SJCRH30 (cell line): Measurements from ENCODE around the gene MADCAM1. TPM values are rescaled to one million over a fixed set of nuclear protein-coding genes. Genes with fewer than 3 reads are reported as not detected.

Experiments used
- DNase-seq, 2 experiments: peaks; one replicate each; pipeline ENCODE4 v3.0.0-alpha.2; 2015 to 2020
- H3K27ac ChIP-seq: fragments of 250-450 bp; sonication (Bioruptor Pico); 2 replicates; pipeline ENCODE4 v1.5.1; 2020; ENCODE audit warnings: mild to moderate bottlenecking, moderate library complexity
- H3K27me3 ChIP-seq: fragments of 250-450 bp; sonication (Bioruptor Pico); 2 replicates; pipeline ENCODE4 v1.5.1; 2020; ENCODE audit warnings: mild to moderate bottlenecking, moderate library complexity
- H3K36me3 ChIP-seq: fragments of 250-450 bp; sonication (Bioruptor Pico); 2 replicates; pipeline ENCODE4 v1.5.1; 2020; ENCODE audit warnings: mild to moderate bottlenecking, moderate library complexity
- H3K4me1 ChIP-seq: fragments of 250-450 bp; sonication (Bioruptor Pico); 2 replicates; pipeline ENCODE4 v1.5.1; 2020; ENCODE audit warnings: mild to moderate bottlenecking, moderate library complexity
- H3K4me3 ChIP-seq: fragments of 250-450 bp; sonication (Bioruptor Pico); 2 replicates; pipeline ENCODE4 v1.5.1; 2020; ENCODE audit warnings: mild to moderate bottlenecking, moderate library complexity
- H3K9me3 ChIP-seq: fragments of 250-450 bp; sonication (Bioruptor Pico); replicated peaks from 2 replicates; pipeline ENCODE4 v1.5.1; 2020; ENCODE audit warnings: mild to moderate bottlenecking, moderate library complexity
- total RNA-seq: library from RNA; depleted of rRNA; stranded (reverse); fragments of >200 nt; shearing (Covaris generic); gene quantifications from 2 replicates; pipeline ENCODE4 v1.2.3, GENCODE V29; 2014

The MADCAM1 gene
- total RNA-seq, 1 experiment from 2014 or later, result 0.18 TPM

DNA sequence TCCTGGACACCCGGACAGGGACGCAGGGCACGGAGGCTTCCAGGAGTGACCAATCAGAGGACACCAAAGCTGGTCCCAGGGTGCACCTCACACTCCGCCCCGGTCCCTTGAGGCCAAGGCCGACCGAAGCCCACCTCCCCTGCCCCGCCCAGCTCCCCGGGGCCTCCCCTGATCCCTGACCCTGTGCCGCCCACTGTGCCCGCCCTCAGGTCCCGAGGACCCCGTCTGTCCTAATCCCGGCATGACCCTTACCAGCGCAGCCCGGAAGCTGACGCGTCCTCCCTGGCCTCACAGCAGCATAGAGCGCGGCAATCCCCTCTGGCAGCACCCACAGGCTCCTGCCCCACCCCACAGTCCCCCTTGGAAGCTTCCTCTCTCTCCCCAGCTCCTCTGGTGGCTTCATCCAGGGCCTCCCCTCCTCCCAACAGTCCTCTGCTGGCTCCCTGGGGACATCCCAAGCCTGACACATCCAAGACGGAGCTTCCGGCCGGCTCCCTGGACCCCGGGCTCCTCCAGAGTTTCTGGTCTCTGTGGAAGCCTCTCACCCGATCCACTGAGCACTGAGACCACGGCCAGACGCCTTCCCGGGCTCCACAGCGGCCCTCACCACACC lies 27.9 kb downstream of the MADCAM1 start:
- Histone ChIP-seq H3K4me1 (no peaks in the 10 kb centered on the region), H3K27ac (no peak overlapping the region), H3K4me3 (peak overlapping the region; percentile 16; the same call in 1 of the 2 replicates), H3K9me3 (no peaks in the 10 kb centered on the region; the same call in 1 of the 2 replicates), H3K27me3 (no peaks in the 10 kb centered on the region), H3K36me3 (no peaks in the 10 kb centered on the region)
- DNase-seq, result peak; percentile 42 to 43

DNA sequence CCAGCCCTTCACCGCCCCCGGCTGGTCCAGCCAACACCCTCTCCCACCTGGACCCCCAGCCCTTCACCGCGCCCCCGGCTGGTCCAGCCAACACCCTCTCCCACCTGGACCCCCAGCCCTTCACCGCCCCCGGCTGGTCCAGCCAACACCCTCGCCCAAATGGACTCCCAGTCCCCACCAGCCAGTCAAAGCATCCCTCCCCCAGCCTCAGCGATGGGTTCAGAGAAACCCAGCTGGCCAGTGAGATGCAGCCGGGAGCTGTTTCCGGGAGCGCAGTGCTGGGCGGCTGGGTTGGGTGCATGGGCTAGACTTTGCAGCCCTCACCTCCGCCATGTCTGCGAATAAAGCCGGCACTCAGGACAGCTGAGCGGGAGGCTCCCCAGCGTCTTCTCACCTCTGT lies 28.7 kb downstream of the MADCAM1 start:
- H3K4me3 ChIP-seq, result no peak overlapping the region
- no peaks in the 10 kb centered on the region for H3K4me1 ChIP-seq
- H3K9me3 ChIP-seq, result no peaks in the 10 kb centered on the region; the same call in 1 of the 2 replicates
- no peaks in the 10 kb centered on the region for H3K27me3 ChIP-seq
- no peak overlapping the region for H3K27ac ChIP-seq
- DNase-seq, result no peak
- H3K36me3 ChIP-seq, result no peaks in the 10 kb centered on the region

GRCh38 chr19:525857-526419 lies 29.7 kb downstream of the MADCAM1 start:
- no peaks in the 10 kb centered on the region; the same call in 1 of the 2 replicates for H3K9me3 ChIP-seq
- H3K4me1 ChIP-seq, result no peaks in the 10 kb centered on the region
- no peak overlapping the region for H3K4me3 ChIP-seq
- H3K36me3 ChIP-seq, result no peaks in the 10 kb centered on the region
- H3K27me3 ChIP-seq, result no peaks in the 10 kb centered on the region
- no peak for DNase-seq
- no peak overlapping the region for H3K27ac ChIP-seq

- DNase-seq, result no peak
- no peaks in the 10 kb centered on the region for H3K27me3 ChIP-seq
Measured at GRCh38 chr19:530134-531008, 34.1 kb downstream of the MADCAM1 start.

GRCh38 chr19:531009-531752 lies 34.9 kb downstream of the MADCAM1 start:
- no peaks in the 10 kb centered on the region for H3K9me3 ChIP-seq
- no peaks in the 10 kb centered on the region for H3K4me1 ChIP-seq
- H3K36me3 ChIP-seq, result peaks cover 1% of the 10 kb centered on the region
- H3K27ac ChIP-seq, result peak overlapping the region; percentile 52; the same call in 1 of the 2 replicates
- peak; percentile 83 to 84 for DNase-seq
- H3K27me3 ChIP-seq, result no peaks in the 10 kb centered on the region
- peak overlapping the region; percentile 91 for H3K4me3 ChIP-seq

More at GRCh38 chr19:530134-531008, 34.1 kb downstream of the MADCAM1 start:
- H3K27ac ChIP-seq, result peak overlapping the region; percentile 52; the same call in 1 of the 2 replicates
- H3K4me3 ChIP-seq, result peak overlapping the region; percentile 91
- no peaks in the 10 kb centered on the region for H3K9me3 ChIP-seq
- no peaks in the 10 kb centered on the region for H3K4me1 ChIP-seq
- H3K36me3 ChIP-seq, result no peaks in the 10 kb centered on the region

DNA sequence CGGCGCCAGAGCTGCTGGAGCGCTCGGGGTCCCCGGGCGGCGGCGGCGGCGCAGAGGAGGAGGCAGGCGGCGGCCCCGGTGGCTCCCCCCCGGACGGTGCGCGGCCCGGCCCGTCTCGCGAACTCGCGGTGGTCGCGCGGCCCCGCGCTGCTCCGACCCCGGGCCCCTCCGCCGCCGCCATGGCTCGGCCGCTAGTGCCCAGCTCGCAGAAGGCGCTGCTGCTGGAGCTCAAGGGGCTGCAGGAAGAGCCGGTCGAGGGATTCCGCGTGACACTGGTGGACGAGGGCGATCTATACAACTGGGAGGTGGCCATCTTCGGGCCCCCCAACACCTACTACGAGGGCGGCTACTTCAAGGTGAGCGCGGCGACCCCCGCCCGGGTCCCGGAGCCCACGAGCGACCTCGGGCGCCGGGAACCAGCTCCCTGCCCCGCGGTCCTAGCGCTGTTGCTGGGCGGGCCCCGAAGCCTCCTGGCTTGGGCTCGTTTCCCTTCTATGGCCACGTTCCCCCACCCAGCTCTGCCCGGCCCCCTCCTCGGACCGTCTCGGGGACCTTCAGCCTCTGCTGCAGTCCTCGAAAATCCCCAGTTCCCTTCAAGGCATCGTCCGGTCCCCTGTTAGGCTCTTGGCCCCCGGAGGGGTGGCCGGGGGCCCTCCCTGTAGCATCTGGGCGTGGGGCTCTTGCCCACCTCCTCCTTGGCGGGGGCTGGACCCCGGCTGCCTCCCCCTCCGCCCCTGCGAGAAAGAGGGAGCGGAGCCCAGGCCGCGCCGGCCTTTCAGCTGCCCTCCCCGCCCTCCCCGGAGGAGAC lies 35.7 kb downstream of the MADCAM1 start, which contains the start of gene CDC34:
Gene CDC34 (plus strand): TSS at position 8 of the 808 bp plus-strand sequence. CDS start 172 bp downstream, at position 180.
- Histone ChIP-seq H3K9me3 (no peaks in the 10 kb centered on the region), H3K4me3 (peak within 1 kb of the TSS; percentile 91), H3K27ac (peak within 1 kb of the TSS; percentile 52), H3K27me3 (no peaks in the 10 kb centered on the region), H3K4me1 (no peaks in the 10 kb centered on the region), H3K36me3 (peaks cover 9% of the 10 kb centered on the region)
- DNase-seq, result peak; percentile 35 to 42

- H3K36me3 ChIP-seq, result peaks cover 9% of the 10 kb centered on the region
- no peaks in the 10 kb centered on the region for H3K4me1 ChIP-seq
- no peaks in the 10 kb centered on the region for H3K9me3 ChIP-seq
- H3K4me3 ChIP-seq, result peak overlapping the region; percentile 91
- peak overlapping the region; percentile 45 for H3K27ac ChIP-seq
- no peaks in the 10 kb centered on the region for H3K27me3 ChIP-seq
- peak; percentile 71 to 81 for DNase-seq
Measured at GRCh38 chr19:532561-533363, 36.5 kb downstream of the MADCAM1 start.

GRCh38 chr19:533364-534058 lies 37.2 kb downstream of the MADCAM1 start:
- no peaks in the 10 kb centered on the region for H3K9me3 ChIP-seq
- peak overlapping the region; percentile 91 for H3K4me3 ChIP-seq
- no peaks in the 10 kb centered on the region for H3K4me1 ChIP-seq
- H3K36me3 ChIP-seq, result peaks cover 9% of the 10 kb centered on the region
- H3K27ac ChIP-seq, result peak overlapping the region; percentile 45
- peak in 1 of 2 experiments; percentile 33 for DNase-seq
- no peaks in the 10 kb centered on the region for H3K27me3 ChIP-seq

GRCh38 chr19:534088-534487 lies 37.8 kb downstream of the MADCAM1 start:
- Histone ChIP-seq H3K36me3 (peaks cover 9% of the 10 kb centered on the region), H3K4me1 (no peaks in the 10 kb centered on the region), H3K27ac (no peak overlapping the region), H3K9me3 (no peaks in the 10 kb centered on the region), H3K4me3 (no peak overlapping the region), H3K27me3 (no peaks in the 10 kb centered on the region)
- no peak for DNase-seq

DNA sequence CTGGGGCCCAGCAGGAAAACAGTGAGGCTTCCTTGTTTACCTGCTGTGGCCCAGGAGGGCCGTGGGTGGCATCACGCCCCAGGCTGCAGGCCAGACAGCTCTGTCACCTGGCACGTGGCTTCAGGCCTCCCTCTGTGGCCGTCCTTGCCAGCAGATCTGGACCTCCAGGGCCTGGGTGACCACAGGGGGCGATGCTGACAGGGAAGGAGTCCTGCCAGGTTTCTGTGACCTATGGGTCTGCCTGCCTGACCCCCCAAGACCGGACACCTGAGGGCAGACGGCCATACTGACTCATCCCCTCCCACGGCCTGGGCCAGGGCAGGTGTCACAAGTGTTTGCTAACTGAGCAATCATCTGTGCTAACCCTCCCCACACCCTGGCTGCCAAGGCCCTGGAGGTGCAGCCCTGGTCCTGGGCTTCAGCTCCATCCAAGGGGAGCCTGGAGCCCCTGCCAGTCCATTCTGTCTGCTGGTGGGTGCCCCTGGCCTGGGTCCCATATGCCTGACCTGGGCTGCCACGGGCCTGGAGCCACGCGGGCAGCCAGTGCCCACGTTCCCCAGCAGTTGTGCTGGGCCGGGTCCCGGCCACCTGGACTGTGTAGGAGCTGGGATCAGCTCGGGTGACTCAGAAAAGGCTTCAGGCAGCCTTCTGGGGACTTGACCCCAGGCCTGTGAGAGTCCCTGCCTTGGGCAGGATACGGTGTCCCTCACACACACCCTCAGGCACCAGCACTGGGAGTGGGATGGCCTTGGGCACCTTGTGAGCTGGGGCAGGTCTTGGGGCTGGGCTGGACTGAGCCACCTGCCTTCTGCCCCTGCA lies 38.9 kb downstream of the MADCAM1 start:
- H3K36me3 ChIP-seq, result peaks cover 9% of the 10 kb centered on the region
- H3K27me3 ChIP-seq, result no peaks in the 10 kb centered on the region
- no peak for DNase-seq
- H3K27ac ChIP-seq, result no peak overlapping the region
- H3K4me1 ChIP-seq, result no peaks in the 10 kb centered on the region
- no peak overlapping the region for H3K4me3 ChIP-seq
- no peaks in the 10 kb centered on the region for H3K9me3 ChIP-seq

DNA sequence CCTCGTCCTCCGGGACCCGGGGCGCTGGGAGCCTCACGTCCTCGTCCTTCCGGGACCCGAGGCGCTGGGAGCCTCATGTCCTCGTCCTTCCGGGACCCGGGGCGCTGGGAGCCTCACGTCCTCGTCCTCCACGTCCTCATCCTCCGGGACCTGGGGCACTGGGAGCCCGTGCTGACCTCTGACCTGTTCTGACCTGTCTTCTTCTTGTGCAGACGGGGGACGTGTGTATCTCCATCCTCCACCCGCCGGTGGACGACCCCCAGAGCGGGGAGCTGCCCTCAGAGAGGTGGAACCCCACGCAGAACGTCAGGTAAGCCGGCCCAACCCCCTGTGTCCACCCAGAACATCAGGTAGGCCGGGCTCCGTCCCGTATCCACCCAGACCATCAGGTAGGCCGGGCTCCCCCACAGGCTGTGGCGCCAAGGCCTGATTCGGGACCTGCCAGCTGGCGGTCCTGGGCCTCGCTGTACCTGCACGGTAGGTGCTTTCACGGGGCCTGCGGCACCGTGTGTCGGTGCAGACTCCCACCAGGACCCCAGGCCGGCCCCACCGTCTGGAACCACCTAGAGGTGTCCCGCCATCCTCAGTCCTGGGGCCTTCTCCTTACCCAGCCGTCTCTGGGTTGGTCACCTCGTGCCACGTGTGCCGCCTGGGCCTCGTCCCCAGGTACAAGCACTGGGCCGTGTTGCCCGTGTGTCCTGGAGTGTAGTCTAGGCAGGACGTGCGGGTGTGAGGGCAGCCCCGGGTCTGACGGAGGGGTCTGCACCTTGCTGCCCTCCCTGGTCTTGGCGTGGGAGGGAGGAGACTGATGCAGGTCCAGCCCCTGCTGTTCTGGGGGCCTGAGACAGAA lies 40.0 kb downstream of the MADCAM1 start:
- no peak overlapping the region for H3K4me3 ChIP-seq
- H3K36me3 ChIP-seq, result peaks cover 9% of the 10 kb centered on the region
- DNase-seq, result no peak
- H3K27me3 ChIP-seq, result no peaks in the 10 kb centered on the region
- no peak overlapping the region for H3K27ac ChIP-seq
- H3K9me3 ChIP-seq, result no peaks in the 10 kb centered on the region
- no peaks in the 10 kb centered on the region for H3K4me1 ChIP-seq
